Measurements from ENCODE around the gene TMEM14B. TPM values are rescaled to one million over a fixed set of nuclear protein-coding genes. Genes with fewer than 3 reads are reported as not detected.
"Not testable (repeated sequence)": the region's sequence is repeated elsewhere in the genome, so short reads cannot be mapped to it uniquely, and the experiment has no call there.

Gene TMEM14B
- total RNA-seq, 1 donor from 2014 or later, result 106 TPM

DNA sequence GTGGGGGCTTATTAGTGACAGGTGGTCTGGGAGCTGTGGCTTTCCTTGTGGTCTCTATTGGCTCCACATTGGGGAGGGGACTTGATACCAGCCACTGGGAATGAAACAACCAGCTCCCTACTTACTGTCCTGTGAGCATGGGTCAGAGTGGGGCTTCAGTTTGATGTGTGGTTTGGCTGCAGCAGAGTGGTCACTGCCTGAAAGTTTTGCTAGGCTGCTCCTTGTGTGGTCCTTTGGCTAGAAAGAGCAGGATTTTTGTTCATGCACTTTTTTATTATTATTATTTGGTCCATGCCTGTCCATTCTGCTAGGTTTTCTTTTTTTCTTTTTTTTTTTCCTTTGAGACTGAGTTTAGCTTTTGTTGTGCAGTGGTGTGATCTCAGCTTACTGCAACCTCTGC is 7.5 kb upstream of the TMEM14B start:
- intact Hi-C loops (cut with DNase I), result no loop called here
- ATAC-seq (no peak), DNase-seq (ENCODE audit: missing footprints) (no peak)

DNA sequence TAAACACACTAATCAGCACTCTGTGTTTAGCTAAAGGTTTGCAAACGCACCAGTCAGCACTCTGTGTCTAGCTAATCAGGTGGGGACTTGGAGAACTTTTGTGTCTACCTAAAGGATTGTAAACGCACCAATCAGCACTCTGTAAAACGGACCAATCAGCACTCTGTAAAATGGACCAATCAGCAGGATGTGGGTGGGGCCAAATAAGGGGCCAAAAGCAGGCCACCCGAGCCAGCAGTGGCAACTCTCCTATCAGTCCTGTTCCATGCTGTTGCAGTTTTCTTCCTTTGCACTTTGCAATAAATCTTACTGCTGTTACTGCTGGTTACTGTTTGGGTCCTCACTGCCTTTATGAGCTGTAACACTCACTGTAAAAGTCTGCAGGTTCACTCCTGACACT is 6.0 kb upstream of the TMEM14B start:
- ATAC-seq; DNase-seq (ENCODE audit: missing footprints); intact Hi-C loops (cut with DNase I): not testable (repeated sequence)

DNA sequence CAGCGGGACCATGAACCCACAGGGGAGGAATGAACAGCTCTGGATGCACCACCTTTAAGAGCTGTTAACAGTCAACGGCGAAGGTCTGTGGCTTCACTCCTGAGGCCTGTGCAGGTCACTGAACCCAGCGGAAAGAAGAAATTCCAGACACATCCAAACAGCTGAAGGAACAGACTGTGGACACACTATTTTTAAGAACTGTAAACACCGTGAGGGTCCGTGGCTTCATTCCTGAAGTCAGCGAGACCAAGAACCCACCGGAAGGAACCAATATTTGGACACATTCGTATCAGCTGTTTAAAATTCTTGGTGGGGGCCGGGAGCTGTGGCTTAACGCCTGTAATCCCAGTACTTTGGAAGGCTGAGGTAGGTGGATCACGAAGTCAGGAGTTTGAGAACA is 5.4 kb upstream of the TMEM14B start:
- DNase-seq (ENCODE audit: missing footprints), result no peak
- no peak for ATAC-seq
- intact Hi-C loops (cut with DNase I), result no loop called here

DNA sequence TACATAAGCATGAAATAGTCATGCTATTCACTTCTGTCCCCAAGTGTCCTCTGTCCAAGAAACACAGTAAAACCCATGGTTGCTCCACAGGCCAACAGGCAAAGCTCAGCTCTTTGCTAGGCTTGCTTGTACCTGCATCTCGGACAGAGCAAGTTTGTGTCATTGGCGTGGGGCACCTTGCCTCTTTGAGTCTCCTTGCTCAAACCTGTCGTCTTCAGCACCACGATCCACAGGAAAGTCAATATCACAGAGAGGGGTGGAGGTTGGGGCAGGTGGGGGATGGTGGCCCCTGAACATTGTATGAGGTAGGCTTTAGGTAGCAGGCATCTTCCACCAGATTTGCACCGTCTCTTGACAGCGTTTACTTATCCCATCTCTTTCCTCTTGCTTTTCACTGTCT is 4.1 kb upstream of the TMEM14B start:
- intact Hi-C loops (cut with DNase I), result no loop called here
- ATAC-seq, result no peak
- no peak for DNase-seq (ENCODE audit: missing footprints)

DNA sequence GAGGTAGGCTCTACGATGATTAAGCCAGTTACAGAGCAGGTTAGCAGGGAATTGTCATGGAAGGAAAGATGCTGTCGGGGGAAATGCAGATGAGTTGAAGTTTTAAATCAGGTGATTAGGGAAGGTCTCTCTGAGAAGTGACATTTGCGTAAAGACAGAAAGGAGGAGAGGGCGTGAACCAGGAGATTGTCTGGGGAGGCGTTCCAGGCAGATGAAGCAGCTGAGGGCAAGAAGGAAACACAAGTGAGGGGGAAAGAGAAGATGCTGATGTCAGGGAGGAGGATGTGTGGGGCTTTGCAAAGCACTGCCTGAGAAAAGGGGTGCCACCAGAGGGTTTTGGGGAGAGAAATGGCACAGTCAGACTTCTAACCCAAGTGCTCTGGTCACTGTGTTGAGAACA is 2.5 kb upstream of the TMEM14B start:
- ATAC-seq, result no peak
- intact Hi-C loops (cut with DNase I), result no loop called here

DNA sequence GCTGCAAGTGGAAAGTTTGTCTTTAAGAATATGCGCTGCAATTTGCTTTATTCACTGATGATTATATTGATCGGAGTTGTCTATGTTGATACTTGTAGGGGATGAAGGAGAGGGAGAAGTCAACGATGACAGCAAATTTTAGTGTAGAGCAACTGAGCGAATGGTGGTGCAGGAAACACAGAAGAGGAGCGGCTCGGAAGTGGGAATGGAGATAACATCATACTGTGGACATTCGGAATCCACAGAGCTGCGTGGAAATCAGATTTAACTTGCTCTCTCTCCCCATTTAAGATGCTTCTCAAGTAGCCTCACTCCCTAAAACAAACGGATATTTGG is 722 bp upstream of the TMEM14B start:
- DNase-seq (ENCODE audit: missing footprints) (no peak), ATAC-seq (no peak)
- intact Hi-C loops (cut with DNase I), result loop anchor here (1.0 to 2.0 kb wide), 3 partner anchors 25 to 236 kb away; partner anchors contain the start of genes C6orf52 and PAK1IP1

More for the DNA sequence above, 2.5 kb upstream of the TMEM14B start:
- DNase-seq (ENCODE audit: missing footprints), result no peak

DNA sequence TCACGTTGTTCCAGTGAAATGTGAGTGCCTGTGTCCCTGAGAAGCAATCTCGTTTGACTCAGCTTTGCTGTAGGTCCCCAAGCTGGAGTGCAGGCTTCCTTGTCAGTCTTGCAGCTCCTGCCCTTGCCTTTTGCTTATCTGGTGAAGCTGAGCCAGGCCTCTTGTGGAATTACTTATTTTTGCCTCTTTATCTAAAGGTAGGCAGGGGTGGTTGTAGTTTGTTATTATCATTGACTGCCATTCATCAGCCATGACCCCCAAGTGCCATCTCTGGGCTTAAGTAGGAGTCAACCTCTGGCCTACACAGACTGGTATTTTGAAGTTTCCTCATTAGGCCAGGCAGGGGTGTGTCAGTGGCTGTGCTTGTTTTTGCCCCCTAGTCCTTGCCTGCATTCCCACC is 2.1 kb downstream of the TMEM14B start:
- intact Hi-C loops (cut with DNase I), result no loop called here
- ATAC-seq (no peak), DNase-seq (ENCODE audit: missing footprints) (no peak)

DNA sequence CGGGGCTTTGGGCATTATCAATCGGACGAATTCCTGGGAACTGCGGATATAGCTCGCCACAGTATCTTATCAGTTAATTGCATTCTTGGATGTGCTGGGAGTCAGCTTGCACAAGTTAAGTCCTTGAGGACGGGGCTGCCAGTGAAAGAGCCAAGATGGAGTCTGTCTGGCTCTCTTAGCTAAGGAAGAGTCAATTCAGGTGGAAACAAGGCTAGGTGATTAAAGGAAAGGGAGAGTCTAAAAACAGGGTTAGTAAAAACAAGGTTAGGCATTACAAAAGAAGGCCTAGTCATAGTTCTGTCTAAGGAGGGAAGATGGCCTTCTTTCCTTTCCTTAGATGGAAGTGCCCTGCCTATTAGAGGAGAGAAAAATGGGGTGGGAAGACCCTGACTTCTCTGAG is 3.0 kb downstream of the TMEM14B start:
- DNase-seq (ENCODE audit: missing footprints); intact Hi-C loops (cut with DNase I); ATAC-seq: not testable (repeated sequence)

DNA sequence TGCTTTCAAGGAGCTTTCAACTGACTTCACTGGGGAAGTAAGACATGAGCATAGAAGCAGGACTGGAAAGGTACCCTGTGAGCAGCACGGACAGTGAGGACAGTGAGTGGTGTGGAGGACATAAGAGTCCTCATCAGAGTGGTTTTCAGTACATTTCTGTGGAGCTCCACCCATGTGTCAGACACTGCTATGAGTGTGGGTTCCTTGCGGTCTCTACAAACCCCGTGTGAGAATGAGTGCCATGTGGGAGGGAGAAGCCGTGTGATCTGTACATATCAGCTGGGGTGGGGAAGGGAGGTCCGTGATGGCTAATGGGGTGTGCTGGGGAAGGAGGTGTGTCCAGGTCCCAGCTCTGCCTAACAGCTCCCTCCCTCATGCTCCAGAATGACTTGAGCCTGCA is 4.2 kb downstream of the TMEM14B start:
- intact Hi-C loops (cut with DNase I); ATAC-seq; DNase-seq (ENCODE audit: missing footprints): not testable (repeated sequence)

DNA sequence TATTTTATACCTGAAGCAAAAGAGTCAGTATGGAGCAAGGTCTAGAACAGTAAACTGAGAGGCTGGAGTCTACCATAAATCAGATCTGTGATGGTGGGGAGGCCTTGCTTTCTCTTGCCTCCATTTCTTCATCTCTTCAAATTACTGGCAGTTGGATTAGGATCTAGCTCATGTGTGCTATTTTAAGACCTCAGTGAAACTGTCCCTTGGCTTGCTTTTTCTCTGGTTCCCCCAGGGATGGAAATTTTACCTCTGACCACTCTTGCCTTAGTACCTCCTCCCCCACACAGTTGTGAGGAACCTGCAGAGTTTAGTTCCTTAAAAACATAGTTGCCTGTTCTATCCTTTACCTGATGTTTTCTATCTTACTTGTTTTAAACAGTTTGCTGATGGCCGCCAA is 8.5 kb downstream of the TMEM14B start:
- intact Hi-C loops (cut with DNase I), result no loop called here
- DNase-seq (ENCODE audit: missing footprints) (no peak), ATAC-seq (no peak)

DNA sequence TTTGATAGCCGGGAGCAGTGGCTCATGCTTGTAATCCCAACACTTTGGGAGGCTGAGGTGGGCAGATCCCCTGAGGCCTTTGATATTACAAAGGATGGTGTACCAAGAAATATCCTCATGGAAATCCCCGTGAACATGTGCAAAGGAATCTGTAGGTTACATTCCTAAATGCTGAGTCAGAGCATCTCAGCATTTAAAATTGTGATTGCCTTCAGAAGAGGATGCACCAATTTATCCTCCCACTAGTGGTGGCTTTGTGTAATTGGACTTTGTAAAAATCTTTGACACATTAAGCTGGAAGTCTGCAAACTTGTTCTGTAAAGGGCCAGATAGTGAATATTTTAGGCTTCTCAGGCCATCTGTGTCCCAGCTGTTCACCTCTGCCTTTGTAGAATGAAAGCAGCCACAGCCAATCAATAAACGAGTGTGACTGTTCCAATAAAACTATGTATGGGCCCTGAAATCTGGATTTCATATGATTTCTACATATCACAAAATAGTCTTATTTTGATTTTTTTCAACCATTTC is 11.8 kb downstream of the TMEM14B start:
- peak; percentile 37 for ATAC-seq
- intact Hi-C loops (cut with DNase I), result no loop called here

DNA sequence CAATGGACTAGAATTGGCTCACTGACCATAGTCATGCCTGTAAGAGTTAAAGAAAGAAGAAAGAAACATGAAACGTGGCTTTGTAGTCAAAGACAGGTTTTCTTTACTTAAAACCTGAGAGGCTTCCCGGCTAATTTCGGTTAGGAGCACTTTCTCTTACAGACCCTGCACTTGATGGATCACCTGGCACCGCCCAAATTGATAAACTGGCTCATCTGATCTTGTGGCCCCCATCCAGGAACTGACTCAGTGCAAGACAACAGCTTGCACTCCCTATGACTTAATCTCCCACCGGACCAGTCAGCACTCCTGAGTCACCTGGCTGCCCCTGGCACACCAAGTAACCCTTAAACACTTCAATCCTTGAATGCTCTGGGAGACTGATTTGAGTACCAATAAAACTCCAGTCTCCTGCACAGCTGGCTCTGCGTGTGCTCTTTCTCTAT is 12.3 kb downstream of the TMEM14B start:
- intact Hi-C loops (cut with DNase I), result no loop called here
- ATAC-seq (peak; percentile 60), DNase-seq (ENCODE audit: missing footprints) (no peak)

More for the DNA sequence above, 11.8 kb downstream of the TMEM14B start:
- DNase-seq (ENCODE audit: missing footprints), result no peak

DNA sequence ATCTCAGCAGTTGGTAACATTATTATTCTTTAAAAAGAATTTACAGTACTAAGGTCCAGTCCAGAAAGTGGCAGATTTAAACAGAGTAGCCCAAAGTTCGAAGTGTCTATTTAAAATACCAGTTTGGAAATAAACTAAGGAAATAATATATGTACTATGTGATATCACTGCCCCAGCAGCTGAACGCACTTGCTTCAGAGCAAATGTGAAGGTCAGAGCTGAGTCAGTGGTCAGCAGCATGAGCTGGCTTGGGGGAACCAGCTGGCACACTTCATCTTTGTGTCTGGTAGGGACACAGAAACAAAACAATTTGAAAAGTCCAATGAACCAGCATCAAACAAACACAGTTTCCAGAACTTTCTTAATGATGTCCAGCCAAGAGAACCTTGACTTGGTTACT is 15.4 kb downstream of the TMEM14B start:
- ATAC-seq (no peak), DNase-seq (ENCODE audit: missing footprints) (no peak)
- intact Hi-C loops (cut with DNase I), result no loop called here

DNA sequence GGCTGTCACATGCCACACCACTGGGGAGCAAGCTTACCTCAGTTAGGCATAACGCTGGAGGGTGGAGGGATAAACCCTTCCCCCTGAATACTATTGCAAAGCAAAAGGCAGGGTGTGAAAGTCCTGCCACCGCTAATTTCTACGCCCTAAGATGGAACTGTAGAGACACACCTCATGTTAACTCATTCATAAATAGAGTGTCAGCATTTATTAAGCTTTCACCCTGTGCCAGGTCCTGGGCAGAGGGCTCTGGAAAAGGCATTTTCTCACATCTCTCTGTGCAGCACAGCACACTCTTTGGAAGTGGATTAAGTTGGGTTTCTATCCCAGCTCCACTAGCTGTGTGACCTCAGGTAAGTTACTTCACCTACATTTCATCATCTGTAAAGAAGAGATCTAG is 21.8 kb downstream of the TMEM14B start:
- DNase-seq (ENCODE audit: missing footprints), result no peak
- no peak for ATAC-seq
- intact Hi-C loops (cut with DNase I), result no loop called here

DNA sequence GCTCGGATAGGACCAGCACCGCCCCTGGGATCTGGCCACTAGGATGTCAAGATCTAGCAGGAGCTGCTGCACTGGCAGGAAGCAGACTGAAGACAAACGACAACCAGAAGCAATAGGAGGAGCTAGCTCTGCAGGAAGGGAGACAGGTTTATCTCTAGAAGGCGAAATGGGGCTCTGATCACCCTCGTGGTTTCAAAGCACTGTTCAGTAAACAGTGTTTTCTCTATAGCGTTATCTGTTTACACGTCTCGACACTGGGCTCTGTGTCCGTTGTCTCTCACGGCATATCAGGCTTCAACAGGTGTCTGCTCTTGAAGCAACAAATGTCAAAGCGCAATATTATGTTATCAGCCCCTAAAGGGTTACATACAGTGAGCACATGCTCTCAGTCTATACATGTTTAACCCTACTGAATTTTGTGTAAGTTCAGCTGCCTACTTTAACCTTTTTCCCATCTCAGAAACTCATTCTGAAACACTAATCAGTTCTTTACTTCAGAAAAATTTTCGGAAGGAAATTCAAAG is 23.8 kb downstream of the TMEM14B start:
- no peak for ATAC-seq
- intact Hi-C loops (cut with DNase I), result no loop called here
- DNase-seq (ENCODE audit: missing footprints), result no peak

DNA sequence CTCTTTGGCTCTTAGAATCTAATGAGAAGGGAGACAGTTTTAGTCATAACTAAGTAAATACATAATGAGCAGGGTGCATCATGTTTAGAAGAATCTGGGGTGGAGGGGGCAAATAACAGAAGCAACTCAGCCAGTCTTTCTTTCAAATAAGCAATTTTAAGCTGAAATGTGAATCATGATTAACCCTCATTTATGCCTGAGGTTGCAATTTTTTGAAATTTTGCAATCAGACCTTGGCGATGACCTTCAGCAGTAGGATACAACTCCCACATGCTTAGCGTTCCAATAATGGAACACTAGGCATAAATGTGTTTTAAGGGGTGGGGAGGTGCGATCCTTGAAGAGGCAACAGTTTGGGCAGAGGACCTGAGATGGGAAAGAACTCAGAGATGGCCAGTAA is 30.6 kb downstream of the TMEM14B start:
- DNase-seq (ENCODE audit: missing footprints) (no peak), ATAC-seq (no peak)
- intact Hi-C loops (cut with DNase I), result no loop called here

DNA sequence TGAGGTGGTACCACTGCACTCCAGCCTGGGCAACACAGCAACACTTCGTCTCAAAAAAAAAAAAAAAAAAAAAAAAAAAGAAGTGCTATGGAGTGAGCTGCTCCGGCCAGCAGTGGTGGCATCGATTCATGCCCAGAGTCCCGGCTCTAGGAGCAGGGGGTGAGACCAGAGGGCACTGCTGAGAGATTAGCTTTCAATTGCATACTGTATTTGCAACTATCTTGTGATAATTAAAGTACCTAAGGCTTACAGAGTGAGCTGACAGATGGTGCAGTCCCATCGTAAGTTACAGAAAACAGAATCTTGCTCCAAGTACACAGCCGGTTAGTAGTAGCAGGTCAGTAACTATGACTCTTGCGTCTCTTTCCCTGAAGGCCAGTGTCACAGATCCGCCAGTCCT is 31.5 kb downstream of the TMEM14B start:
- intact Hi-C loops (cut with DNase I), result no loop called here
- DNase-seq (ENCODE audit: missing footprints), result no peak

DNA sequence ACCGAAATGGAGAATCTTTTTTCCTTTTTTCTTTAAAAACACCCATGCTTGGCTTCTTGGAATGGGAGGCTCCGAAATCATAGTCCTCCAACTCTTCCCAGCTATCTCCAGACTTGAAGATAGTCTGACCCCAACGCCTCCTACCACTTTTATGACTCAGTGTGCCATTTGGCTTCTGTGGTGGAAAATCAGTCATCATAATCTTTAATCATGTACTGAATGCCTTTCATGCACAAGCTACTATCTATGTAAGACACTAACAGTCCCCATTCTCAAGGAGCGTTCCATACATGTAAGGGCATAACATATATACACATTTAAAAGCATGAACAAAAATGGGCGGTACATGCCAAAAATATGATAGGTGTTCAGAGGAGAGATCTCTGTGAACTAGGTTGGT is 44.1 kb downstream of the TMEM14B start:
- intact Hi-C loops (cut with DNase I), result no loop called here
- ATAC-seq (no peak), DNase-seq (ENCODE audit: missing footprints) (no peak)

More for the DNA sequence above, 31.5 kb downstream of the TMEM14B start:
- no peak for ATAC-seq

DNA sequence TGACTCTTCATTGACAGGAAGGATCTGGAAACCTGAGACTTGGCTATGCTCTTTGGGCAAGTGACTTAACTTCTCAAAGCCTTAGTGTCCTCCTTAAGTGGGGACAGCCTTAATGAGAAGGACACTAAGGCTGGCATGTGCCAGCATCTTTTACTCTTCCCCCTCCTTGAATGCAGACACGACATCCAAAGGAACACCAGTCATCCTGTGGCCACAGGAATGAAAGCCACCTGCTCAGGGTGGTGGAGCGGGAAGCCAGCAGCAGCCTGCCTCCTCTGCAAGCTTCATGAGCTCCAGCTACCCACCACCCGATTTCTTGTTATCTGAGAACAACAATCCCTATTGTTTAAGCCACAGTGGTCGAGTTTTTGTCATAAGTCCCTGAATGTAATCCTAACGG is 44.5 kb downstream of the TMEM14B start:
- DNase-seq (ENCODE audit: missing footprints) (no peak), ATAC-seq (no peak)
- intact Hi-C loops (cut with DNase I), result no loop called here

DNA sequence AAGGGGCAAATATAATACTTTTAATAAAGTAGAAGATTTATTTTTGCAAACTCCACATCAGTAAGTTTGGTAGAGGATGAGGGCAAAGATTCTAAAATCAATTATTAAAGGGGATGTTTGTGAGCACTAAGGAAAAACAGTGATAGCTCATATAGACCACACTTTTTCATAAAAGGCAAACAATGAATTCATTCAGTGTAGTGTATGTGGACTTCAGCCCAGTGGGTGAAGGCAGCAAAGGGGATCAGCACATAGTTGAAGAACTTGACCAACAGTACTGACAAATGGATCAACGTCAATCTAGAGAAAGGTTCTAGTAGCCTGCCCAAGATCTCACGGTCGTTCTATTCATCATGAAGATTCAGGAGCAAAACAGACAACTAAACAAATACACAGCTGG is 45.4 kb downstream of the TMEM14B start:
- no peak for DNase-seq (ENCODE audit: missing footprints)
- ATAC-seq, result no peak
- intact Hi-C loops (cut with DNase I), result no loop called here

DNA sequence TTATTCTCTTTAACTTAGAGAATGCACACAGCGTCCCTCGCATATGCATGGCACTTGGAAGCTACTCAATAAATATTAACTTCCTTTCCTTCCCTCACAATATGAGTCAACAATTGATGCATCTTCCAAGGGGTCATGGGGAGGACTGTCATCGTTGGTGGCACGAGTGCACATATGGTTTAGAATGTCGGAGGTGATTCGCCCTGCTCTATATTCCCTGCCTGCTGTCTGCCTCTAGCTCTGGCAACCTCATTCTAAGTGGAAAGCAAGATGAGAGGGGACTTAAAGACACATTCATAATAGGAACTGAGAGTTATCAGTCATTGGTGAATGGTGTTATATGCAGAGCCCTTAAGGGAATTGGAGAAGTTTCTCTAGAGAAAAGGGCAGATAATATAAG is 46.1 kb downstream of the TMEM14B start:
- intact Hi-C loops (cut with DNase I), result no loop called here
- DNase-seq (ENCODE audit: missing footprints), result no peak
- no peak for ATAC-seq
